ENCODE measurements around the gene BNIP1. TPM values are rescaled to one million over a fixed set of nuclear protein-coding genes. Genes with fewer than 3 reads are reported as not detected.

Gene BNIP1
- total and polyA plus RNA-seq, 7 donors = 6.7 to 19.2 (median 11.8) TPM

GRCh38 chr5:173159256-173159655, 14.9 kb downstream of the BNIP1 start:
- 97 to 99% methylated on average over 3 of the region's 3 CpGs for WGBS, 2 donors

DNA sequence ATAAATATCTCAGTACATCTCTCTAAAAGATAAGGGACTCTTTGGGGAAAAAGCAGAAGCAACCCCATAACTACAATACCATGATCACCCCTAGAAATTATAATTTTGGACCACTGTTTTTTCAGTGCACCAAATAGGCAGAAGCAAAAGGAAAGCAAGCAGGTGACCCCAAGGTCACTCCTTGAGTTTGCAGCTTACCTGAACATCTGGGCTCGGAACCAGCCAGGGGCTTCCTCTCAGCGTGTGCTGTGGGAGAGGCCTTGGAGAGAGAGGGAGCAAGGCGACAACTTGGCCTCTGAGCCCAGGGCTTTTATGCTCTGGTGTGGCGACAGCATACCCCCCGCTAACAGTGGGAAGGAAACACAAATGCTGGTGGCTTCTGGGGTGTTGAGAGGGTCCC, 16.8 kb downstream of the BNIP1 start:
- H3K27ac ChIP-seq = no peak overlapping the region
- TF ChIP-seq POLR2A (IDR thresholded peaks at IDR 0.05) (no peak), EP300 (IDR thresholded peaks at IDR 0.05) (no peak), CTCF (IDR thresholded peaks at IDR 0.05) (no peak), POLR2AphosphoS5 (IDR thresholded peaks at IDR 0.05) (no peak)
- 95 to 96% methylated on average over 5 of the region's 5 CpGs for WGBS, 2 donors
- DNase-seq = no peak
- no peak overlapping the region for H3K4me3 ChIP-seq
- intact Hi-C loops (cut with DNase I) = no loop called here
- H3K27me3 ChIP-seq = no peaks in the 10 kb centered on the region
- no peaks in the 10 kb centered on the region for H3K9me3 ChIP-seq
- H3K4me1 ChIP-seq = peaks cover 0 to 10% (median 3%) of the 10 kb centered on the region in 4 donors
- peaks cover 7 to 72% (median 27%) of the 10 kb centered on the region in 4 donors for H3K36me3 ChIP-seq

More at GRCh38 chr5:173159256-173159655, 14.9 kb downstream of the BNIP1 start:
- no peak for DNase-seq
- Histone ChIP-seq H3K4me3 (no peak overlapping the region), H3K9me3 (no peaks in the 10 kb centered on the region), H3K27me3 (no peaks in the 10 kb centered on the region), H3K4me1 (peaks cover 0 to 10% (median 3%) of the 10 kb centered on the region in 4 donors), H3K36me3 (peaks cover 20 to 91% (median 40%) of the 10 kb centered on the region in 4 donors), H3K27ac (no peak overlapping the region)
- intact Hi-C loops (cut with DNase I) = no loop called here
- no peak for TF ChIP-seq CTCF (IDR thresholded peaks at IDR 0.05)
- no peak for TF ChIP-seq EP300 (IDR thresholded peaks at IDR 0.05)
- TF ChIP-seq POLR2A (IDR thresholded peaks at IDR 0.05) = no peak
- no peak for TF ChIP-seq POLR2AphosphoS5 (IDR thresholded peaks at IDR 0.05)

DNA sequence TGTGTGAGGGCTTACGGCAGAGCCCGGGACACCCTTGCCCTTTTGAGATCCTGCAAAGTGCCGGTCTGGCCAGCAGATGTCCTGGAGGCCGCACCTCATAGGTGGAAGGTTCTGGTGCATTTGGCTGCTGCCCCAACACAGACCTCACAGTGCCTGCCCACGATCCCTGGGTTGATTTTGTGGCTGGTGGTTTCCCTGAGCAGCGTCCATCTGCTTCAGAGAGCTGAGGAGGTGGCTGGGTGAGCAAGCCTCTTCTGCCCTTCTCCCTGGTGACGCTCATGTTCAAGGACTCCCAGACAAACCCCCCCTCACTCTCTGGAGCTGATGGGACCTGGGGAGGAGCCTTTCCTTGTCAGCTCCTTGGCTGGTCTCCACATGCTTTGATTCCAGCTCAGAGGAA, 18.9 kb downstream of the BNIP1 start:
- peaks cover 7 to 52% (median 25%) of the 10 kb centered on the region in 4 donors for H3K36me3 ChIP-seq
- no peak for TF ChIP-seq POLR2AphosphoS5 (IDR thresholded peaks at IDR 0.05)
- no peak for TF ChIP-seq CTCF (IDR thresholded peaks at IDR 0.05)
- no peak for TF ChIP-seq EP300 (IDR thresholded peaks at IDR 0.05)
- no peak for TF ChIP-seq POLR2A (IDR thresholded peaks at IDR 0.05)
- DNase-seq = no peak
- H3K27ac ChIP-seq = no peak overlapping the region
- no peak overlapping the region for H3K4me3 ChIP-seq
- H3K4me1 ChIP-seq = peaks cover 0 to 10% (median 3%) of the 10 kb centered on the region in 4 donors
- WGBS, 2 donors = 88 to 92% methylated on average over 7 of the region's 7 CpGs
- H3K27me3 ChIP-seq = no peaks in the 10 kb centered on the region
- H3K9me3 ChIP-seq = no peaks in the 10 kb centered on the region
- intact Hi-C loops (cut with DNase I) = no loop called here

- 87 to 88% methylated on average over 2 of the region's 2 CpGs for WGBS, 2 donors
- H3K27ac ChIP-seq = no peak overlapping the region
- intact Hi-C loops (cut with DNase I) = no loop called here
- H3K4me3 ChIP-seq = no peak overlapping the region
- H3K27me3 ChIP-seq = no peaks in the 10 kb centered on the region
- H3K36me3 ChIP-seq = peaks cover 3 to 35% (median 10%) of the 10 kb centered on the region in 4 donors
- no peaks in the 10 kb centered on the region for H3K9me3 ChIP-seq
- DNase-seq = no peak
- no peak for TF ChIP-seq EP300 (IDR thresholded peaks at IDR 0.05)
- TF ChIP-seq POLR2A (IDR thresholded peaks at IDR 0.05) = no peak
- TF ChIP-seq POLR2AphosphoS5 (IDR thresholded peaks at IDR 0.05) = no peak
- TF ChIP-seq CTCF (IDR thresholded peaks at IDR 0.05) = no peak
- peaks cover 0 to 10% (median 3%) of the 10 kb centered on the region in 4 donors for H3K4me1 ChIP-seq
Measured at GRCh38 chr5:173165177-173166016, 21.1 kb downstream of the BNIP1 start.

Data from sigmoid colon (tissue), 7 donors.